Neuronal stem cell (in vitro differentiated cells): ENCODE measurements around the gene TMEM9.
A peak's percentile ranks its signal among the peaks of the same experiment; 100 is the strongest.

ENCODE experiments used
- DNase-seq: peaks from one replicate; pipeline ENCODE4 v3.0.0-alpha.2; 2013; ENCODE audit warnings: low spot score
- H2AFZ ChIP-seq: one replicate; pipeline ENCODE4 v1.6.1; 2013; ENCODE audit warnings: mild to moderate bottlenecking, low read length, inconsistent platforms
- H2AK5ac ChIP-seq: 2 replicates; pipeline ENCODE4 v1.6.1; 2013; ENCODE audit warnings: low read depth, mild to moderate bottlenecking, inconsistent platforms, low read length, moderate library complexity, mixed read lengths
- H2BK120ac ChIP-seq: 2 replicates; pipeline ENCODE4 v1.6.1; 2013; ENCODE audit warnings: low read depth, mild to moderate bottlenecking, inconsistent platforms, low read length, moderate library complexity, mixed read lengths
- H2BK12ac ChIP-seq: one replicate; pipeline ENCODE4 v1.6.1; 2013; ENCODE audit warnings: low read length, inconsistent platforms
- H2BK15ac ChIP-seq: 2 replicates; pipeline ENCODE4 v1.6.1; 2013; ENCODE audit warnings: mild to moderate bottlenecking, low read length, inconsistent platforms, mixed read lengths
- H2BK5ac ChIP-seq: one replicate; pipeline ENCODE4 v1.6.1; 2013; ENCODE audit warnings: inconsistent platforms, mild to moderate bottlenecking, low read length, moderate library complexity
- H3K14ac ChIP-seq: one replicate; pipeline ENCODE4 v1.6.1; 2013; ENCODE audit warnings: low read length, inconsistent platforms
- H3K18ac ChIP-seq: 2 replicates; pipeline ENCODE4 v1.6.1; 2013; ENCODE audit warnings: low read length, inconsistent platforms
- H3K23ac ChIP-seq: 2 replicates; pipeline ENCODE4 v1.6.1; 2013; ENCODE audit warnings: low read depth, mild to moderate bottlenecking, mixed read lengths, low read length, inconsistent platforms; ENCODE audit not compliant: poor library complexity
- H3K27ac ChIP-seq: replicated peaks from 3 replicates; pipeline ENCODE4 v1.5.1; 2013; ENCODE audit warnings: low read length, inconsistent platforms
- H3K27me3 ChIP-seq, 3 experiments: 2 replicates each; pipeline ENCODE4 v1.6.1; 2013; ENCODE audit warnings: low read length in 3 of 3, mild to moderate bottlenecking in 2 of 3, inconsistent platforms in 1 of 3, low read depth in 1 of 3, mixed read lengths in 1 of 3, moderate library complexity in 1 of 3; ENCODE audit not compliant: control insufficient read depth in 3 of 3, insufficient read depth in 3 of 3
- H3K36me3 ChIP-seq, 2 donors: replicated peaks in 1 of 2; 2 replicates each; pipeline ENCODE4 v1.6.1; 2013; ENCODE audit warnings: low read length in 2 of 2; ENCODE audit not compliant: control insufficient read depth in 2 of 2, insufficient read depth in 2 of 2
- H3K4ac ChIP-seq: 2 replicates; pipeline ENCODE4 v1.6.1; 2013; ENCODE audit warnings: inconsistent platforms, mild to moderate bottlenecking, low read length, moderate library complexity
- H3K4me1 ChIP-seq, 2 donors: 1 replicate in 1 of 2; 2 replicates in 1 of 2; pipeline ENCODE4 v1.6.1; 2013; ENCODE audit warnings: low read length in 2 of 2, low read depth in 1 of 2; ENCODE audit not compliant: control insufficient read depth in 2 of 2, insufficient read depth in 1 of 2
- H3K4me2 ChIP-seq: one replicate; pipeline ENCODE4 v1.6.1; 2013; ENCODE audit warnings: mild to moderate bottlenecking, low read length, inconsistent platforms; ENCODE audit not compliant: insufficient read depth, poor library complexity, severe bottlenecking
- H3K4me3 ChIP-seq, 2 donors: 2 replicates each; pipeline ENCODE4 v1.5.1; 2013; ENCODE audit warnings: low read length in 2 of 2, mild to moderate bottlenecking in 2 of 2, inconsistent platforms in 1 of 2, moderate library complexity in 1 of 2
- H3K79me1 ChIP-seq: one replicate; pipeline ENCODE4 v1.6.1; 2013; ENCODE audit warnings: low read depth, mild to moderate bottlenecking, inconsistent platforms, low read length, moderate library complexity
- H3K9ac ChIP-seq: one replicate; pipeline ENCODE4 v1.6.1; 2013; ENCODE audit warnings: mild to moderate bottlenecking, low read depth, low read length, inconsistent platforms; ENCODE audit not compliant: poor library complexity
- H3K9me3 ChIP-seq, 2 donors: replicated peaks in 1 of 2; 2 replicates each; pipeline versions ENCODE3 to v1.6.1; 2013; ENCODE audit warnings: low read length in 2 of 2, mild to moderate bottlenecking in 2 of 2, inconsistent platforms in 1 of 2, low read depth in 1 of 2, mixed read lengths in 1 of 2, moderate library complexity in 1 of 2; ENCODE audit not compliant: control insufficient read depth in 2 of 2, insufficient read depth in 1 of 2
- H4K8ac ChIP-seq: one replicate; pipeline ENCODE4 v1.6.1; 2013; ENCODE audit warnings: low read depth, mild to moderate bottlenecking, inconsistent platforms, low read length, moderate library complexity
- H4K91ac ChIP-seq: one replicate; pipeline ENCODE4 v1.6.1; 2013; ENCODE audit warnings: low read length, low read depth, mild to moderate bottlenecking, inconsistent platforms; ENCODE audit not compliant: poor library complexity
- WGBS, 2 donors: extraction: QIAGEN DNeasy Blood & Tissue Kit; methylation state at CpG; one replicate each; pipeline ENCODE4 v1.1.7; 2013; ENCODE audit warnings: missing lambda C conversion rate in 2 of 2, mixed read lengths in 1 of 2; ENCODE audit not compliant: insufficient read length in 2 of 2, insufficient replicate concordance in 1 of 2; ENCODE audit errors: extremely low coverage in 2 of 2; 5-methylcytosine and 5-hydroxymethylcytosine counted together

Gene TMEM9

DNA sequence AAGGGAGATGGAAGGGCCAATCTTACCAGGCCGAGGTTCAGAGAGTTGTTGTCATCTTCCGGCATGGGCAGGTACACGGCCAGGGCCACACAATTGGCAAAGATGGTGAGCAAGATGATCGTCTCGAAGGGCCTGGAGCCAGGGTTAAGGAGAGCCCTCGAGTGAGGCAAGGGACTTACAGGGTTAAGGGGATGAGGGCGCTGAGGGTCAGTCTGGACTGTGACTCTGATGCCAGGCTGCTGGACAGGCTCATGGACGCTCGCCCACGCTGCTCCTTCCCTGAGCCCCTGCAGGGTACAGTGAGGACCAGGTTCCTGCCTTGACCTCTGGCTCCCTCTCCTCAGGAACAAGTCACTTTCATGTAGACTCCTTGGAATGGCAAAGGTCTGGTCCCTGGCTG is 44.1 kb downstream of the TMEM9 start:
- H3K79me1 ChIP-seq, result no peaks in the 10 kb centered on the region
- no peak overlapping the region for H3K4me2 ChIP-seq
- H3K36me3 ChIP-seq, result no peaks in the 10 kb centered on the region
- H3K9me3 ChIP-seq, result no peaks in the 10 kb centered on the region
- no CpG with 5 or more reads among the region's 10 CpGs for WGBS, 2 donors
- H3K4ac ChIP-seq, result no peak overlapping the region
- H3K4me1 ChIP-seq, result peaks cover 17 to 30% of the 10 kb centered on the region in 2 donors
- H2AK5ac ChIP-seq, result peak overlapping the region; percentile 89
- peaks cover 0 to 9% (median 0%) of the 10 kb centered on the region in 3 experiments for H3K27me3 ChIP-seq
- H3K14ac ChIP-seq, result no peak overlapping the region
- DNase-seq, result no peak
- H2AFZ ChIP-seq, result no peak overlapping the region
- H4K8ac ChIP-seq, result no peak overlapping the region
- H3K23ac ChIP-seq, result no peak overlapping the region
- H2BK12ac ChIP-seq, result no peak overlapping the region
- H3K9ac ChIP-seq, result no peak overlapping the region
- peak overlapping the region; percentile 61 for H3K18ac ChIP-seq
- peak overlapping the region; percentile 84 for H2BK15ac ChIP-seq
- no peak overlapping the region for H2BK5ac ChIP-seq
- no peak overlapping the region for H3K4me3 ChIP-seq
- peak overlapping the region; percentile 9 for H2BK120ac ChIP-seq
- H3K27ac ChIP-seq, result no peak overlapping the region
- H4K91ac ChIP-seq, result no peak overlapping the region

DNA sequence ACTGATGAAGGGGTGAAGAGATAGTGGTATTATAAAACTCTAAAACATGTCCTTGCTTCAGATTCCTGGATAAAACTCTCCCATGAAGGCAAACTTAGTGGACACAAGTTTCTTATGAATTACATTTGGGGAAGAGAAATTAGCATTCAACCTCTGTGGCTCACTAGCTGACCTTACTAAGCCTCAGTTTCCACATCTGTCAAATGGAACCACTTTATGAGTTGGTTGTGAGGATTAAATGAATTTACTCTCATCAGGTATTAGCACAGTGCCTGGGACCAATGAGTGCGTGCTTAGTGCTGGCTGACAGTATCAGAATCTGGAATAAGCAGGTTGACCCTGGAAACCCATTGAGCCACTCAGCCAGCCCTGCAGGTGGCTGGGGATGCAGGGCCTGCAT is 44.6 kb downstream of the TMEM9 start:
- no peak overlapping the region for H3K14ac ChIP-seq
- peak overlapping the region; percentile 84 for H2BK15ac ChIP-seq
- no peak overlapping the region for H3K23ac ChIP-seq
- no peaks in the 10 kb centered on the region for H3K9me3 ChIP-seq
- DNase-seq, result no peak
- H3K4me2 ChIP-seq, result no peak overlapping the region
- H3K4ac ChIP-seq, result no peak overlapping the region
- H2BK12ac ChIP-seq, result no peak overlapping the region
- no peak overlapping the region for H2AFZ ChIP-seq
- peak overlapping the region; percentile 61 for H3K18ac ChIP-seq
- no peaks in the 10 kb centered on the region for H3K79me1 ChIP-seq
- H3K9ac ChIP-seq, result no peak overlapping the region
- H3K27me3 ChIP-seq, result peaks cover 0 to 4% (median 0%) of the 10 kb centered on the region in 3 experiments
- peaks cover 17 to 30% of the 10 kb centered on the region in 2 donors for H3K4me1 ChIP-seq
- WGBS, 2 donors, result no CpG with 5 or more reads among the region's 1 CpG
- no peaks in the 10 kb centered on the region for H3K36me3 ChIP-seq
- no peak overlapping the region for H3K27ac ChIP-seq
- H2AK5ac ChIP-seq, result peak overlapping the region; percentile 89
- no peak overlapping the region for H4K91ac ChIP-seq
- no peak overlapping the region for H4K8ac ChIP-seq
- H2BK5ac ChIP-seq, result no peak overlapping the region
- H2BK120ac ChIP-seq, result peak overlapping the region; percentile 9
- H3K4me3 ChIP-seq, result no peak overlapping the region

DNA sequence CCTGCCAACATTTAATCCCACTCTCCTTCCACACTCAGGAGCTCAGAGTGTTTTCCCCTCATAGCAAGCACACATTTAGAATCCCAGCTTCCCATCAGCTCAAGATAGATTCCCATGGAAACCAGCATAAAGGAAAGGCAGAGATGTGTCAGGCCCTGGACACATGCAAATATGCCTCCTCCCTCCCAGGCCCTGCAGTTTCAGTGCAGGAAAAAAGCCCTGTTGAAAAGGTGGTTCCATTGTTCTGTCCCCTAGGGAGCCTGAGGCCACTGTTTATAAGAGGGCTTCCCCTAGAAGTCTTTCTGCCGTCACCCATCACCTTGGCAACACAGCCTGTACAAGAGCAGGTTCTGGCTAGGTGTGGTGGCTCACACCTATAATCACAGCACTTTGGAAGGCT is 45.7 kb downstream of the TMEM9 start:
- Histone ChIP-seq H3K23ac (no peak overlapping the region), H3K9me3 (no peaks in the 10 kb centered on the region), H3K27me3 (no peaks in the 10 kb centered on the region), H2BK12ac (no peak overlapping the region), H2BK5ac (no peak overlapping the region), H2BK120ac (no peak overlapping the region), H4K8ac (no peak overlapping the region), H3K79me1 (no peaks in the 10 kb centered on the region), H3K4me2 (no peak overlapping the region), H4K91ac (no peak overlapping the region), H3K14ac (no peak overlapping the region), H2BK15ac (no peak overlapping the region), H3K18ac (no peak overlapping the region), H2AK5ac (no peak overlapping the region), H3K9ac (no peak overlapping the region), H2AFZ (no peak overlapping the region), H3K4me1 (peaks cover 16 to 29% of the 10 kb centered on the region in 2 donors), H3K4ac (no peak overlapping the region), H3K27ac (no peak overlapping the region), H3K4me3 (no peak overlapping the region), H3K36me3 (no peaks in the 10 kb centered on the region)
- peak; percentile 50 for DNase-seq
- WGBS, 2 donors, result no CpG with 5 or more reads among the region's 1 CpG

DNA sequence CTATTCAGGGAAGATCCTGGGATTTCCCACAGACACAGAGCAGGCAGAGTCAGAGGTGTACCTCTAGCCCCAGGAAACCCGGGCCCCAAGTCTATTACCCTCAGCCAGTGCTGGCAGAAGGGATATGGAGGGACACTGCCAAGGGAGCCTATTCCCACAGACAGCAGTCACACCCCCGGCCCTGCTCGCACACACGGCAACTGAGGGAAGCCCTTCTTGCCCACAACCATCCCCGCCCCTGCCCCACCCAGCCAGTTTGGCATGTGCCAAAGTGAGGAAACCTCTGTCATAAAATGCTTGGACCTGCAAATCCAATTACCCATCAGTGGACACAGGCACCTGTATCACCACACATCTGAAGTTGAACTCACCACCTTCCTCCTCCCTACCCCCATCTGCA is 48.6 kb downstream of the TMEM9 start:
- Histone ChIP-seq H3K4me2 (no peak overlapping the region), H3K27ac (no peak overlapping the region), H2AK5ac (no peak overlapping the region), H3K36me3 (no peaks in the 10 kb centered on the region), H3K9me3 (no peaks in the 10 kb centered on the region), H3K4me1 (peaks cover 11 to 25% of the 10 kb centered on the region in 2 donors), H4K91ac (no peak overlapping the region), H2BK120ac (no peak overlapping the region), H3K27me3 (no peaks in the 10 kb centered on the region), H4K8ac (no peak overlapping the region), H3K79me1 (no peaks in the 10 kb centered on the region), H2AFZ (no peak overlapping the region), H3K4me3 (no peak overlapping the region), H3K9ac (no peak overlapping the region), H2BK15ac (no peak overlapping the region), H2BK12ac (no peak overlapping the region), H3K18ac (no peak overlapping the region), H3K23ac (no peak overlapping the region), H2BK5ac (no peak overlapping the region), H3K14ac (no peak overlapping the region), H3K4ac (no peak overlapping the region)
- no peak for DNase-seq
- WGBS, 2 donors, result no CpG with 5 or more reads among the region's 5 CpGs
